ENCODE data around the gene EPAS1.

The EPAS1 gene

DNA sequence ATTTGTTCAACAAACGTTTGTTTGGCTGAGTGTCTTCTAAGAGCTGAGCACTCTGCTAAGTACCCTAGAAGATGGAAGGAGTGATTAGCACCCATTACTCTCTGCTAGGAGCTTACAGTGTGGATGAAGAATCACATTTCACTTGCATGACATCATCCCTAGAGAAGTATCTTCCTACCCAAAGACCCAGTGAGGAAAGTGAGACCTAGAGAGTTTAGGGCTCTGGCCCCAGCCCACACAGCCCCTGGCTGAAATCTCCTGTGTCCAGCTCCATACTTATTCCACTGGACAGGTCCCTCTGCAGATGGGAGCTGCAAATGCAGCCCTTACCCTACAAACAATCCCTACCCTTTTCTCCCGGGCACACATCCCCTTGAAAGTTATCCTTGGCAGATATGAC lies 26.8 kb upstream of the EPAS1 start:
- TF ChIP-seq, protein P1, sequence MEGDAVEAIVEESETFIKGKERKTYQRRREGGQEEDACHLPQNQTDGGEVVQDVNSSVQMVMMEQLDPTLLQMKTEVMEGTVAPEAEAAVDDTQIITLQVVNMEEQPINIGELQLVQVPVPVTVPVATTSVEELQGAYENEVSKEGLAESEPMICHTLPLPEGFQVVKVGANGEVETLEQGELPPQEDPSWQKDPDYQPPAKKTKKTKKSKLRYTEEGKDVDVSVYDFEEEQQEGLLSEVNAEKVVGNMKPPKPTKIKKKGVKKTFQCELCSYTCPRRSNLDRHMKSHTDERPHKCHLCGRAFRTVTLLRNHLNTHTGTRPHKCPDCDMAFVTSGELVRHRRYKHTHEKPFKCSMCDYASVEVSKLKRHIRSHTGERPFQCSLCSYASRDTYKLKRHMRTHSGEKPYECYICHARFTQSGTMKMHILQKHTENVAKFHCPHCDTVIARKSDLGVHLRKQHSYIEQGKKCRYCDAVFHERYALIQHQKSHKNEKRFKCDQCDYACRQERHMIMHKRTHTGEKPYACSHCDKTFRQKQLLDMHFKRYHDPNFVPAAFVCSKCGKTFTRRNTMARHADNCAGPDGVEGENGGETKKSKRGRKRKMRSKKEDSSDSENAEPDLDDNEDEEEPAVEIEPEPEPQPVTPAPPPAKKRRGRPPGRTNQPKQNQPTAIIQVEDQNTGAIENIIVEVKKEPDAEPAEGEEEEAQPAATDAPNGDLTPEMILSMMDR (IDR thresholded peaks at IDR 0.05; ENCODE audit: low read length, missing control alignments), result no peak
- no peak for DNase-seq (ENCODE audit: low read depth)
- H3K4me3 ChIP-seq (replicated peaks; ENCODE audit: low read depth, low read length), result no peak overlapping the region

DNA sequence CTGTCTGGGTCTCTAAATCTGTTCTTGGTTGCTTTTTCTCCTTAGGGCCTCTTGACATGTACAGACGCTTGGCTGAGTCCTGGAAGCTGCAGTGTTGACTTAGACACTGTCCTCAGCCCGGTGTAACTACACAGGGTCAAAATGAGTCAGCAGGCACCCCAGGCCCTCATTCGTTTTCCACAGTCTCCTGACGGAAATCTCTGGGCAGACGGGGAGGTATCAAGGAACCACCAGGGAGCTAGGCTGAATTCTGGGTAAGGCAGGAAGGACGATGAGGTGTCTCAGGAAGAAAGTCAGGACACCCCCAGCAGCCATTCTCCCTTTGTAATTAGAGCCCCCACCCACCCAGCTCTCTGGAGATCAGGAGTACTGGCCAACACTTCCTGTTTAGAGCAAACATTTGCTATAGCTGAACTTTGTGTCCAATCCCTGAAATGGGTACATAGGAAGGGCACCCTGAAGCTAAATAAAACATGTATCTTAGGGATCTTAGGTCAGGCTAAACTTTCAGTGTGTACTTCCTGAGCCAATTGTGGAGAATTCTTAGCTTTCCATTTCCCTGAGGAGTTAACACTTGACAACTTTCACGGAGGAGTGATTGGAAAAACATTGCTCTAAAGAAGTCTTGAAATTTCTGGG lies 23.9 kb upstream of the EPAS1 start:
- TF ChIP-seq, protein P1 (IDR thresholded peaks at IDR 0.05; ENCODE audit: low read length, missing control alignments), result no peak
- no peak overlapping the region for H3K4me3 ChIP-seq (replicated peaks; ENCODE audit: low read depth, low read length)
- DNase-seq (ENCODE audit: low read depth), result no peak

DNA sequence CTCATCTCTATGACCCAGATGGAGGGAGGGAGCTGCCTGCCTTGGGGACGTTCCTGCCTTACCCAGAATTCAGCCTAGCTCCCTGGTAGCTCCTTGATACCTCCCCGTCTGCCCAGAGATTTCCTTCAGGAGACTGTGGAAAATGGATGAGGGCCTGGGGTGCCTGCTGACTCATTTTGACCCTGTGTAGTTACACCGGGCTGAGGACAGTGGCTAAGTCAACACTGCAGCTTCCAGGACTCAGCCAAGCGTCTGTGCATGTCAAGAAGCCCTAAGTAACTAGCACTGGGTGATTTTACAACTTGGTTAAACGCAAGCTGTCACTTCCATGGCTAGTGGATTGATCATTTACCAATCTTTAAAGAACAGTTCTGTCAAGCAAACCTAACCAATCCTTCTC lies 23.3 kb upstream of the EPAS1 start:
- TF ChIP-seq, protein P1 (IDR thresholded peaks at IDR 0.05; ENCODE audit: low read length, missing control alignments), result no peak
- DNase-seq (ENCODE audit: low read depth), result no peak
- no peak overlapping the region for H3K4me3 ChIP-seq (replicated peaks; ENCODE audit: low read depth, low read length)

DNA sequence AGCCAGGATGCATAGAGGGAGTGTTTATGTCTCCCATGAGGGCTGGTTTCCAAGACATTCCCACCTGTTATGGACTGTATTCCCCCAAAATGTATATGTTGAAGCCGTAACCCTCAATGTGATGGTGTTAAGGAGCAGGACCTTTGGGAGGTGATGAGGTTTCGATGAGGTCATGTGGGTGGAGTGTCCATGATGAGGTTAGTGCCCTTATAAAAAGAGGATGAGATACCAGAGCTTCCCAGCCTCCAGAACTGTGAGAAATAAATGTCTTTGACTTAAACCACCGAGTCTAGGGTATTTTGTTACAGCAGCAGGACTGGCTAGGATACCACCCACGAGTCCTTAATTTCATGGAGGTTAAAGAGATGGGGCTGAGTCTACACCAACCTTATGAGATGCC lies 22.6 kb upstream of the EPAS1 start:
- TF ChIP-seq, protein P1 (IDR thresholded peaks at IDR 0.05; ENCODE audit: low read length, missing control alignments), result no peak
- no peak overlapping the region for H3K4me3 ChIP-seq (replicated peaks; ENCODE audit: low read depth, low read length)
- no peak for DNase-seq (ENCODE audit: low read depth)

DNA sequence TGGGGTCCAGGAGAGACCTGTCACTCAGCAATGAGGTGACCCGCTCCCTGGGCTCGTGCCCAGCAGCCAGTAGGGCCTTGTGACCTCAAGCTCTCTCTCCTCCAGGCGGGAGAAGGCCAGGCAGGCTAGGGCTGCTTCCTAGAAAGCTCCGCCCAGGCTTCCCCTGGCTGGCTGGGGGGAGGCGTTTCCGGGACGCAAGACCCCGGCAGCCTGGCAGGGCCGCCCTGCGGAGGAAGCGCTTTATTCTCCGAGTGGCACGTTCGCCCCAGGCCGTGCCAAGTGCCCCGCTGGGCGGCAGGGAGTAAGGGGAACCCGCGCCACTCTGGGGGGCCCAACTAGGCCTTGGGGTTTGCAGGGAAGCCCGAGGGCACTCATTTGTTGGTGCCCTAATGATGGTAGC lies 21.2 kb upstream of the EPAS1 start:
- peak; percentile 52 for DNase-seq (ENCODE audit: low read depth)
- no peak overlapping the region for H3K4me3 ChIP-seq (replicated peaks; ENCODE audit: low read depth, low read length)
- TF ChIP-seq, protein P1 (IDR thresholded peaks at IDR 0.05; ENCODE audit: low read length, missing control alignments), result no peak

DNA sequence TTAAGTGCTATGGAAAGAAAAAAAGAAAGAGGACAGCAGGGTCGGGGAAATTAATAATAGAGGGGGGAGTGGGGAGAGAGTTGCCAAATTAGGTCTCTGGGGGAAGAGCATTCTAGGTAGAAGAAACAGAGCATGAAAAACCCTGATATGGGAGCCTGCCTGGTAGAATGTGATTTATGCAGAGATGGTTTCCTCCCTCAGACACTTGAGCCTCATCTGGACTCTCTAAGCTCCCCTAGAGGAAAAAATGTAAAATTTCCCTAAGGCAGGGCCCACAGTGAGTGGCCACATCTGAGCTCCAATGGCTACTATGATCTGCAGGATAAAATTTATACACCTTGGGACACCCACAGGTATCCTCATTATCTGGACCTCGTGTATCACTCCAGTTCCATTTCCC lies 20.6 kb upstream of the EPAS1 start:
- no peak overlapping the region for H3K4me3 ChIP-seq (replicated peaks; ENCODE audit: low read depth, low read length)
- TF ChIP-seq, protein P1 (IDR thresholded peaks at IDR 0.05; ENCODE audit: low read length, missing control alignments), result peak; percentile 47
- DNase-seq (ENCODE audit: low read depth), result peak; percentile 53
